Nucleus accumbens (tissue), 56 donors: ENCODE data around the gene UNC5A.

Experiments
- DNase-seq, 56 donors: peaks; one replicate each; lab custom pipeline; 2025; lab: John Stamatoyannopoulos, UW

UNC5A gene

DNA sequence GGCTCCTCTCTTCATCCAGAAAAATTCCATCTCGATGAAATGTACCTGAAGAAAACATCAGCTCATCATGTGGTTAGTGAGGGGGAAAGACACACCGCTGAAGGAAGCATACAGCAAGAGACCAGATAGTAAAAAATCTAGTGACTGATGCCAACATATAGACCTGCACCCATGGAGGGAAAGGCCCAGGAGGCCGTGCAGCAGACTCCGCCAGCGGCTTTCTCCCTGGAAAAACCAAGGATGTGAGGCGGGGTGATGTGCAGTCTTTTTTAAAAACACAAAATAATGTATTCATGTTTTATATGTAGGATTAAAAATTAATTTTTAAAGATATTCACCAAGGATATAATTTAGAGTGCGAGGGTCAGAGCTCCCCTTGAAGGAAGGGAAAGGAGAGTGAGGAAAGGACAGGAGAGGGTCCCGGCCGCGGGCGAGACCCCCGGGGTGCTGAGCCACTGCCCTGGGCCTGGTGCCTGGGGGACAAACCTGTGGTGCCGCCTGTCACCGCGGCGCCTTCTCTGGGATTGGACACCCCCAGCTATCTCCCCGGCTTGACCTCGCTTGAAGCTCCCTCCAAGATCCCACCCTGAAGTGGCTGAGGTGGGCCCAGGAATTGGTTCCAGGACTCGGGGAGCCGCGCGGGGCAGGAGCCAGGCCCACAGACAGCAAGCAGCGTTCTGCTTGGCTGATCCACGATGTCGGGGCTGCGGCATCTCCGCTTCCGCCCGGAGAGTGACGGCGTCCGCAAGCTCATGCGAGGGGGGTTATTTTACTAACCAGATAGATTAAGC, 12.1 kb upstream of the UNC5A start:
- DNase-seq: no peak

DNA sequence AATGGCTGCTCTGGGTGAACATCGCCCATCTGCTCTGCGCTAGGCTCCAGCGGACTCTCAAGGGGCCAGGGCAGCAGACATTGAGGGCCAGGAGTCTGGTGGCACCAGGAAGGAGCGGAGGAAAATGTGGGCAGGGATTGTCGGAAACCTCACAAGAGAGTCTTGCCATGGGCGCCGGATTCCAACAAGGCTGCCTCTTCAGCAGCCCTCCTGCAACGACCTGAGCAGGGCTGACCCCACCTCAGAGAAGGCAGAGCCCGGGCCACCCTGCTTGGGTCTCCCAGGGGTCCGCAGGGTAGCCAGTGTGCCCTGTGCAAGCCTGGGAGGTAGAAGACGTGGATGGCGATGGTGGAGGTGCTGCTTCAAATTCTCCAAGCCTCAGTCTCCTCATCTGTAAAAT, 11.4 kb upstream of the UNC5A start:
- DNase-seq: no peak

DNA sequence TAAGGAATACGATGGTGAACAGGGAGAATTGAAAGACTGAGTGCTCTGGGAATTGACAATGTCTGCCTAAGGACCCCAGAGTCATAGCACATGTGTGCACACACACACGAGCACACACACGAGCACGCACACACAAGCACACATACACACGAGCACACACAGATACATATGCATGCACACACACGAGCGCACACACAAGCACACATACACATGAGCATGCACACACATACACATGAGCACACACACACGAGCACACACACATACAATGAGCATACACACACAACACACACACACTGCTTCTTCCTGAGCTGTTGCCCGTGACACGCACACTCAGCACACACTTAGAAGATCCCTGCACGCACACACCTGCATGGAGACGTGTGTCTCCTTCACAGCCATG, 10.9 kb upstream of the UNC5A start:
- no peak for DNase-seq

DNA sequence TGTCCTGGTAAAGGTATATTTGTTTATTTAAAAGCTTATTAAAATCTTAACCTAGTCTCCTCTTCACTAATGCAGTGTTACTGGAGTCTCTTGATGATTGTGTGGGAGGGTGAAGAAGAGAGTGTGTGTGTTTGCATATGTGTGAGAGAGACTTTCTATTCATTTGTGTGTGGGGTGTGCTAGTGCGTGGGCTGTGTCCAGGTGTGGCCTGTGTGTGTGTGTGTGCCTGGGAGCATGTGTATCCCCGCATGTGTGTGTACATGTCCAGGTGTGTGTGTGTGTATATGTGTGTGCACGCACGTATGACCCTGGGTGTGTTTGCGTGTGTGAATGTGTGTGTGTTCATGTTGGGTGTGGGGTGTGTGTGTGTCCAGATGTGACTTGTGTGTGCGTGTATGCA, 10.3 kb upstream of the UNC5A start:
- DNase-seq: no peak

DNA sequence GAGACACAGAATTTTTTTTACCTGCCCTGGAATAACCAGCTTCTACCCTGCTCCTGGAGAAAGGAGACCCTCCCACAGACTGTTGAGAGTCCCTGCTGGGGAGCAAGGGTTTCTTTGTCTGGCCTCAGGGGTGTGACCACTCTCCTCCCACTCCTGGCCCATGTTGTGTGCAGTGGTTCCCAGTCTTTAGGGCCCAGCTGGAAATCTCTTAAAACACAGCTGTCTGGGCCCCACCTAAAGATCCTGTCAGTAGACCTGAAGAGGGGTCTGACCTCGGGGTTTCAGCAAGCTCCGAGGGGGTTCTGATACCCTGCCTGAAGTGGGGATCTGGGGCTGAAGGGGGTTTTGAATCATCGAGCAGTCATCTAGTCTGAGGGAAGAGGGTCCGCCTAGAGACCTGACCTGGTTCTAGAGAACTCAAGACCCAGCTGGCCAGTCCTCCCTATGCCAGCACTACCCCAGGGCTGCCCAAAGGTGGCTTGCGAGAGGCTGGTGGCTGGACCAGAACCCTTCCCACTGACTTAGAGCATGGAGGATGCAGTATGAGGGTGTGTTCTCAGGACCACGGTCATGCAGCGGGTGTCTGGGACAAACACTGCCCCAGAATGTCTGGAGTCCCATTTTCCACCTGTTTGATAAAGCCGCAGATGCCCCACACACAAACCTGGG, 8.1 kb upstream of the UNC5A start:
- no peak for DNase-seq

DNA sequence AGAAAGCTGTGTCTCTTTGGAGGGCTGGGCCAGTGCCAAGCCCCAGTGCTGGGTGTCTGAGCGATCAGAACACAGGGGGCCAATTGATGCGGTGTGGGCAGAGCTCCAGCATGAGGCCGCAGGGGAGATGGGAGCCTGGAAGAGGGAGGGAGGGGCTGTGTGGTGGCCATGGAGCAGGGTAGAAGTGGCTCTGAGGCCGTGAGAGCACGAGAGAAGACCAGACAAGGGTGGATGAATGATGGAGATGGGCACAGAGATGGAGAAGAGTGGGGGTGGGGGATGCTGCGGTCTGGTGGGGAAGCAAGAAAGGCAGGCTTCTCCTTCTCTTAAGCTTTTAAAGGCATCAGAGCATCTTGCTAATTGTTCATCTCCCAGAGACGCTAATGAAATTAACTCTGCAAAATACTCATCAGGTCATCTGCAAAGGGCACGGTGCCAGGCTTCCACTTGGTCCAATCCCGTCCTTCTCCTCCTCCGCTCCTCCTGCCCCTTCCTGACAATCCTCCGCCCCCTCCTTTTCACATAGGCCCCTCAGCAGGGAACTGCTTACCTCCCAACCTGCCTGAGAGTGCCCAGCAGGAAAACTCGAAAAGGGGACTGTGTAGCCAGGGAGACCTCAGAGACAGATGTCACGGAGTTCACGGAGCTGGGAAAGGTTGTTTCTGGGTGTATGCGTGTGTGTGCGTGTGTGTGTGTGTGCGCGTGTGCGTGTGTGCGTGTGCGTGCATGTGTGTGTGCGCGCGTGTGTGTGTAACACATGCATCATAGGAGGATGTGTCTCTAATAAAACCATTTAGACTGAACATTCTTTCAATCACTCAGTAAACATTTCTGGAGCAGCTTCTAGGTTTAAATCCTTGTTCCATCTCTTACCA, 7.1 kb upstream of the UNC5A start:
- peak in 5 of 56 donors; percentile 11 to 35 (median 21) for DNase-seq

DNA sequence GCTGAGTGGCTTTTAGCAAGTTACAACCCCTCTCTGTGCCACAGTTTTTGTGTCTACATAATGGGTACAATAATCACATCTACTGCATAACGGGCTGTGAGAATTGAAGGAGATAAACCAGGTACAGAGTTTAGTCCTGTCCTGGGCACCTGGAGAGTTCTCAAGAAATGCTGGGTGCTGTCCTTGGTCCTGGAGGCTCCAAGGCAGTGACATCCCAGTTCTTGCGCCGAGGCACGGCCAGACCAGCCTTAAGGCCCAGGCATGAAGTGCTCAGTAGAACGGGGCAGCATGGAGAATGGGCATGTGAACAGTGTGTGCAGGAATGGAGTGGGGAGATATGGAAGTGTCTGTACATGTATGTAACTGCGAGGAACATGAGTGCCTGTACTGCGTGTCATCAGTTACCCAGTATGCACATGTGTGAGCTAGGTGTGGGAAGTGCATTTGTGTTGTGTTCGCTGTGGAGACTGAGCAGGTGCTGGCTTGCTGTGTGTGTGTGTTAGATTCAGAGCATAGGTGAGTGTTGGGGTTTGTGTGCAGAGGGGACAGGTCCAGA, 6.3 kb upstream of the UNC5A start:
- DNase-seq: no peak

DNA sequence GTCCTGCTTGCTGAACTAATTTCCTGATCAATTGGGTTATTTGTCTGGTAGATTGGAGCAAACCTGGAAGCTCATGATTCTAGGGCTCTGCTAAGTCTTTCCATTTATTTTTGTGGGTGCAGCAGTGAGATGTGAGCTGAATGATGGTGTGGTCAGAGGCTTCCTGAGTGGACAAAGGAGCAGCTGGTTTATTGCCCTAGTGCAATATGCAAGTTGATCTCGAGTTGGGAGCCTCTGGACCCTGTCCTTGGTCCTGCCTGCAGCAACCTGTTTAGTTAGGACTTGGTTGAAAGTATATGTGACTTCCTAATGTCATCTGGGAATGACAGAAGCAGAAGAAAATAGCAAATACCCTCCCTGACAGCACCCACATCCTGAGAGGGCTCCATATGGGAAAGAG, 4.2 kb upstream of the UNC5A start:
- no peak for DNase-seq

DNA sequence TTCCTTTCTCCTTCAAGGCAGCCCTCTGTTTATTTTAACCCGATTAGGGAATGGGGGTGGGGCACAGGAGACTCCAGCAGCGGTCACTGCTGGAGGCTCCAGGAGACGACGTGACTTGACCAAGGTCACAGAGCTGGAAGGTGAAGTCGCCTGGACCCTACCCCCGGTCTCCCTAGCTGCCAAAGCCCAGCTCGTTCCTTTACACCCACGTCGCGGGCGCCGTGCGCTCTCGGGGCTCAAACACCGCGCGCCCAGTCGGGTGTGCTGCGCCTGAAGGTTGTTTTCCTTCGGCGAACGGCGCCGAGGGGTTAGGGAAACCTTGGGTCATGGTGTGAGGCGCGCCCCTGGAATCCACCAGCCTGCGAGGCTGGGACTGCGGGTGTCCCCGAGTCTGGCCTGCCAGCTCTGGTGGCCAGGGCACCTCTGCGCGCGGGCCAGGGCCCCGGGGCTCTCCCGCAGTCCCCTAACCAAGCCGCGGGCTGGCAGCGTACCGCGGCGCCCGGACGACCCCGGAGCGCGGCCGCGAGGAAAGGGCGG, 747 bp upstream of the UNC5A start:
- no peak for DNase-seq

DNA sequence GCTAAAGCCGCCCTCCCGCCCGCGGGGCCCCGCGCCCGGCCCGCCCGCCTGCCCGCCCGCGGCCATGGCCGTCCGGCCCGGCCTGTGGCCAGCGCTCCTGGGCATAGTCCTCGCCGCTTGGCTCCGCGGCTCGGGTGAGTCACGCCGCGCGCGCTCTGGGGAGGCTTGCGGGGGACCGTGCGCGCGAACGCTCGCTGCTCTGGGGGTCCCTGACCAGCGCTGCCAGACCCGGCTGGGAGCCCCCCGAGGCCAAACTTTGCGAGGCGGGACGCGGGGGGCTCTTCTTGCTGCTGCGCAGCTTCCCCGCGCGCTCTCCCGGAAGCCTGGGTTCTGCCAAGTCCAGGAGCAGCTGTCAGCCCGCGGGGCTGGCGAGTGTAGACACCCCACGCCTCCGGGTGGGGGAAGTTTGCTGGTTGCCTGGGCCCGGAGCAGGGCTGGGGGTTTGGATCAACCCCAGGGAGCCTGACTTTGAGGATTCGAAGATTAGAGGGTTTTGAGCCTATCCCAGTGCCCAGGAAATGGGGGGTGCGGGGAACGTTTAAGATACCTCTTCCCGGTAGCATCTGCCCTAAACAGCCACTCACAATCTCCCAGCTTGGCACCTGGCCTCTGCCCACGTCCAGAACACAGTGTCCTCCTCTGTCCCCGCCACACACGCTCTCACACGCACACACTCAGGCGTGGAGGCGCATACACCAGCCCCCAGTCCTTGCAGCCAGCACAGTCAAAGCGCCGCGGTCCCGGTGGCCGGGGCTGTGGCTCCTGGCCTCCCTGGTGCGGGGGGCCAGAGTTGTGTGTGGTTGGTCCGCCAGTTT, 535 bp downstream of the UNC5A start:
- DNase-seq: peak in 3 of 56 donors; percentile 17 to 51 (median 20)

DNA sequence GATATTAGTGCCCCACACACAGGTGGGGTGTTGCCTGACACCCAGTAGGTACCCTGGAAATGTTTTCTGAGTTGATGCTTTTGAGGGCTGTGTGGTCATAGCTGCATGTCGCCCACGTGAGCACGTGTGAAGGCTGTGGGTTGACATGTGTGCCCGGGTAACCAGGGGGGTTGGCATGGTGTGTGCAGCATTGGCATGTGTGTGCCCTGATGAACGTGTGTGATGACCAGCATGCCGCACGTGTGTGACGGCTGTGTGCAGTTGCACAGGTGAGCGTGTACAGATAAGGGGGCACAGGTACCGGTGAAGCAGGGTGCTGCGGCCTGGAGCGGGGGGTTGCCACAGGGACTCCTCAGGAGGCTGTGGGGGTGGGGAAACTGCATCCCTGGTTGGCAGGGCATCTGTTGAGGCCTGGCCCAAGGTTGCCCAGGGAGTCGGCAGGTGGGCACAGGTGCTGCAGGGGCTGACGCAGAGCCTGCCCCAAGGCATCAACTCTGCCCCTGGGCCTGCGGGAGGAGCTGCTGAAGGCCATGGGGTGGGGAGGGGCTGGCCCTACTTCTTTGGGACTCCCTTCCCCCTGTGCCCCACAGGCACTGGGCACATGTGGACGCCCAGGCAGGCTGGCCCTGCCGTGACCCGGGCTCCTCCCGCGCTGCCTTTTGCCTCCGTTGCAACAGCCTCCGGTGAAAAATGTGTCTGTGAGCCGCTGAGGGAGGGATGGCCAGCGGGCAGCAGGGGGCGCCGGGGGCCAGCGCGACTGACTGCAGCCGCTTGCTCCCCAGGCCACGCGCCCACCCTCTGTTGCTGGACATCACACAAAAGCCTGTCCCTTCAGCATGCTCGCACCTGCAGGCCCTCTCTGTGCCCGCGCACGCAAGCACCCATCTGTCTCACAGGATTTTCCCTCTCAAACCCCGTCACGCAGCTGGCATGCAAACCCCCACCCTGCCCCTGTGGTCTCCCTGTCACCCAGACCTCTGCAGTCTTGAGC, 2.2 kb downstream of the UNC5A start:
- DNase-seq: peak in 4 of 56 donors; percentile 20 to 44 (median 30)

DNA sequence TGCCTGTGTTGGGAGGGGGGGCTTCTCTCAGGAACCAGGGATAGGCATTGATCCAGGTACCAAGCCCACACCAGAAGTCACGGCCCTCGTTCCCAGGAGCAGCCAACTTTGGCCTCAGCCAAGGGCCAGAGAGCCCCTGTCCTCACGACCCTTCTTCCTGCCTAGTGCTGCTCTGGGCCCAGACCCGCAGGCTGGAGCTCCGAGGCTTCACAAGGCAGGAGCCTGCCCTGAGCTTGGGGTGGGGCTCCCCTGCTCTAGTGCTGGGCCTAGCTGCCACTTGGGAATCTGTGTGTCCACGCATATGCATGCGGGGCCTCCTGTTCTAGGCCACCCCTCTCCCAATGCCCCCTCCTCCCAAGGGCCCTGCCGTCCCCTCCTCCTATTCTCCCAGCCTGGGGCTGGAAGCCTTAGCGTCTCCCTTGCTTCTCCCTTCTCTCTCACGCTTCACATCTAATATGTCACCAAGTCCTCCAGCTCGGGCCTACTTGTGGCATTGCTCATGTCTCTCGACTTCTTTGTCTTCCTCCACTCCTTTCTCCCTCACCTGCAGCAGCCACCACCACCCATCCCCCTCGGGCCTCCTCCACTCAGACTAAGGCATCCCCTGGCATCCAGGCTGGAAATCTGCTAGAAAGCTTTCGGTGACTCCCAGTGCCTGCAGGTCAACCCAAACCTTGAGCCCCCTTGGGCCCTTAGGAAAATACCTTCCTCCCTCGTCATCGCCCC, 3.4 kb downstream of the UNC5A start:
- DNase-seq: no peak

DNA sequence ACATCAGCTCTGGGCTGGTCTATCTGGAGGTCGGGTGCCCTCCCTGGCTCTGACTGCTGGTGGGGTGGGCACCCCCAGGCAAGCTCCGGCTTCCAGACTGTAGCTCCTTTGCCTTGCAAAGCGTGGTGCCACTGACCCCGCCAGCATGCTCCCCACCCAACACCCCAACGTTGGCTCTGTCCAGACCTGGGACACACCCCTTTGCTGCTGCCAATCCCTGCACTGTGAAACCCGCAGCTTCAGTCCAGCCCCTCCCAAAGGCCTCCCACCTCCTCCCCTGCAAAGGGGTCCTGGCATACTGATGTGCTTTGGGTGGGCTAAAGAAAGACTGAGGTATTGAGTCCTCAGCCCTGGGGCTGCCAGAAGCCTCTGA, 3.9 kb downstream of the UNC5A start:
- DNase-seq: no peak

DNA sequence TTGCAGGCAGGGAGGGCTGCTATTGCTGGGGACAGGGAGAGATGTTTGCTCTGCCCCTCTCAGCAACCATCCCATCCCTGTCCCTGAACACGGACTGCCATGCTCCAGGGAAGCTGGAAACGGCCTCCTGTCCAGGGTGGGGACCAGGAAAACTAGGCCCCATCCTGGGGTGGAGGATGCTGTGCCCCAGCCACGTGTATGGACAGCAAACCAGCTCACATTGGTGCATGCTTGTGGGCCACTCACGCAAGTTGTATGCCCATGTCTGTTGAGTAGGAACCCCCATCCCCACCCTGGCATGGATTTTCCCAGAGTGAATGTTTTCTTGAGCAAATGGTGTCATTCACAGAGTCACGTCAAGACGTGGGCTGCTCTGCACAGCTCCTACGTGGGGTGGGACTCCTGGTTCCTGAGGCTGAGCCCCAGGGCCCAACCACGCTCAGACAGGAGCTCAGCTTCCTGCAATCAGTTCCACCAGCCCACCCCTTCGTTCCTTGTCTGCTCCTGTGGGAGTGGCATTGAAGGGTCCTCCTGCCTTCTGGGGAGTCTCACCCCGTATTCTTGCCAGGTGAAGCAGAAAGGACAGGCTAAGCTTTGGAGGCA, 4.6 kb downstream of the UNC5A start:
- peak in 17 of 56 donors; percentile 18 to 78 (median 43) for DNase-seq

DNA sequence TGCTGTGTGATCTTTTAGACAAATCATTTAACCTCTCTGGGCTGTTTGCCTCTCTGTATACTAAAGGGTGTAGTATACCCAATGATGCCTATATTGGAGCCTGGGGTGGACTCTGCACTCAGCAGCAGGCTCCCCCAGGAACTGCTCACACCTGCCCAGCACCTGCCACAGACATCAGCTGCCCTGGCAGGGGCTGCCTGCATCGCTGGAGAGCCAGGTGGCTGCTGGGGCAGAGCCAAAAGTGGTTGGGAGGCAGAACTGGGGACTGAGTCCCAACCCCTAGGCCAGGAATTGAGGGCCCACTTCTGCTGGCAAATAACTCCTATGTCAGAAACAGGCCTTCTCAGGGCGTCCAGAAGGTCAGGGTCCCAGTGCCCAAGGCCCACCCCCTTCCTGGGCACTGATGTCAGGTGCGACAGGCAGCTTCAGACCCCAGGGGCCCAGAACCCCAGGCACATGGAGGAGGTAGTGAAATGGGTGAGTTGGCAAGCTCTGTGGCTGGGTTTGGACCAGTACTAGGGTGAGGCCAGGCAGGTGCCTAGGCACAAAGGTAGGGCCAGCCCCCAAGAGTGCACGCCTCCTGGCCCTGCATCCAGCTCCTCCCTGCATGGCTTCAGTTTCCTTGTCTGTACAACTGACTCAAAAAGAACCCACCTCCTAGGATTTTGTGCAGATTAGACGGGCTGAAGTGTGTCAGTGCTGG, 5.8 kb downstream of the UNC5A start:
- no peak for DNase-seq

DNA sequence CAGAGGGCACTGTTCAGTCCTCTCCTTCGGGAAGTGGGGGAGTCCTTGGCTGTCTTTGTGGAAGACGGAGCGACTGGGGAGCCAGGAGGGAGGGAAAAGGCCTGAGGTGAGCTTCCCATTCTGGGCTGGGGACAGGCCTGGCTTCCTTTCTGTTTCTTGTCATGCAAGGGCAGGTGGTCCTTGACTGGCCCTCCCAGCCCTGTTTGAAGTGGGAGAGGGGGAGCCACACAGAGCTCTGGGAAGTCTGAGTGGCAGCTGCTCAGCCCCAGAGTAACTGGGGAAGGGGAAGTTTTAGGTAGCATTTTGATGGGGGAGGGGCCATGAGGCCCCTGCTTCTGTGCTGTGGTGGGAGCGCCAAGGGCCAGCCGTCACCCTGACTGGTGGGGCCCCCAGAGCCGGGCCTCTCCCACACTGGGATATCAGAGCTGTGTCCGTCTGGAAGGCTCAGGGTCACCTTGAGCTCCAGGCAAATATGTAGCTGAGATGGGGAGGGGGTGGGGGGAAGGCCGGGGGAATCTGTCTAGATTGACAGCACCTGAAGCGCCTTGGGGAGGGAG, 6.5 kb downstream of the UNC5A start:
- DNase-seq: no peak
